ENCODE results near the gene SMC5.
"Not testable (repeated sequence)": the region's sequence is repeated elsewhere in the genome, so short reads cannot be mapped to it uniquely, and the experiment has no call there.

SMC5 gene

DNA sequence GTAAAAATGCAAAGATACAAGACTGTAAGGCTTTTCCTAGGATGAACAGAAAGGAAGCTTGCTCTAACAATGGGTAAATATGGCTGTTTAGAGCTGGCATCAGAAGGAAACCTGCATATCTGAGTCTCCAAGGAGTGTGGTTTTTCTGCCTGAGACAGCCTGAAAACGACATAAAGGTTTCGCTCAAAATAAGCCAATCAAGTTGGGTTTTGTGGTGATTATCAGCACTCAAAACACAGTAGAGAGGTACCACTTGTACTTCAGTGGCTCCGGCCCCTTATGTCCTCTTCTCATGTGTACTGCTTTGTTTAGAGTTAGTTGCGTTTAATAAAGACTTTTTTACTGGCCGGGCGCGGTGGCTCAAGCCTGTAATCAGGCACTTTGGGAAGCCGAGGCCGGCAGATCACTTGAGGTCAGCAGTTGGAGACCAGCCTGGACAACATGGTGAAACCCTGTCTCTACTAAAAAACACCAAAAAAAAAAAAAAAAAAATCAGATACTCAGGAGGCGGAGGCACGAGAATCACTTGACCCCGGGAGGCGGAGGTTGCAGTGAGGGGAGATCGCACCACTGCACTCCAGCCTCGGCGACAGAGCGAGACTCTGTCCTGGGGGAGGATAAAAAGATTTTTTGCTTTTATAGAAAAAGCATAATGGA is 116.3 kb downstream of the SMC5 start:
- no peak for ATAC-seq

DNA sequence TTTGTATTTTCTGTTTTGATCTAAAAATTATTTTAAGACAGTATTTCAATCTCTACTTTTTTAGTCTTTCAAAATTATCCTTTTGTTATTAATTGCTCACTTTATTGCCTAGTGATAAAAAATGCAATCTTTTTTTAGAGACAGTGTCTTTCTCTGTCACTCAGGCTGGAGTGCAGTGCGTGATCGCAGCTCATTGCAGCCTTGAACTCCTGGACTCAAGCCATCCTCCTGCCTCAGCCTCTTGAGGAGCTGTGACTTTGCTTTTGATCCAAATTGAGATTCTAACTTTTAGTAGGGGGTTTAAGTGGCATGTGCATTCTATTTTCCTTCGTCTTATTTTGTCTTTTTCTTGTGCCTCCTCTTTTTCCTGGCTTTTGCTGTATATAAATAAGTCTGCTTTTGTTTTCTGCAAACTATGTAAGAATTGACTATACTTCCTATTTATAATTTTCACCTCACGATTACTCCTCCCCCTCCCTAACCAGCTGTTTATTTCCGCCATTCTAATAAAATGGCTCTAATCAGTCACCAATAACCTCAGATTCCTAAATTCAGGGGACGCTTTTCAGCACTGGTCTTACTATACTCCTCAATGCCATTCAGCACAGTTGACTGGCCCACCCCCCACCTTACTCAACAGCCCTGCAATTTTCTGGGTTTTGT is 123.4 kb downstream of the SMC5 start:
- no peak for ATAC-seq

DNA sequence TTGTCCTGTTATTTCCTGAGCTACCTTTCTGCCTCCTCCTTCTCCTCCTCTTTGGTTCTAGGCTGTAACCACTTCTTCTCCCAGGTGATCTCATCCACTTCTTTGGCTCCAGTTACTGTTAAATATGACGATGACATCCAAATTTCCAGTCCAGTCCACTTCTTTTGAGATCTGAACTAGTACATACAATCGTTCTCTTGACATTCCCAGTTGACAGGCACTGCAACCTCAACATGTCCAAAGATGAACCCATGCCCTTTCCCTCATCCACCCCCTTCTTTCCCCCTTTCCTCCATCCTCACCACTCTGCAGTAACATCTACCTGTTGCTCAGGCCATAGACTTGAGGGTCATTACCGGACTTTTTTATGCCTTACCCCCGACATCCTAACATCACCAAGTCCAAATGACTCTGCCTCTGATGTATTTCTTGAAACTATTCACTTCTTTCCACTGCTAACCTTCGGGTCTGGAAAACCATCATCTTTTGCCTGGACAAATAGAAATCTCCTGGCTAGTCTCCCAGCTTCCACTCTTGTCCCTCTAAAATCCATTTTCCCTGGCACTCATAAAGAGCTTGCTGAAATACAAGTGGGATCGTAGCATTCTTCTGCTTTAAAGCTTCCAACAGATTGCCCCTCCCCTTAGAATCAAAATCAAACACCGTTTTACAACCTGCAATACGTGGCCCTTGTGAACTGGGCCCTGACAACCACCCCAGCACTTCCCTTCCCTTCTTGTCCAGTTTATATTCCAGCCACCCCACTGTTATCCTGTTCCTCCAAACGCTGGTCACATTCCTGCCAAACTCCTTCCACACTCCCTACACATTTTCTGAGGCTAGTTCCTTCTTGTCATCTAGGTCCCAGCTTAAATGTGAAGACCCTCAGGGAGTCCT is 124.2 kb downstream of the SMC5 start:
- no peak for ATAC-seq

DNA sequence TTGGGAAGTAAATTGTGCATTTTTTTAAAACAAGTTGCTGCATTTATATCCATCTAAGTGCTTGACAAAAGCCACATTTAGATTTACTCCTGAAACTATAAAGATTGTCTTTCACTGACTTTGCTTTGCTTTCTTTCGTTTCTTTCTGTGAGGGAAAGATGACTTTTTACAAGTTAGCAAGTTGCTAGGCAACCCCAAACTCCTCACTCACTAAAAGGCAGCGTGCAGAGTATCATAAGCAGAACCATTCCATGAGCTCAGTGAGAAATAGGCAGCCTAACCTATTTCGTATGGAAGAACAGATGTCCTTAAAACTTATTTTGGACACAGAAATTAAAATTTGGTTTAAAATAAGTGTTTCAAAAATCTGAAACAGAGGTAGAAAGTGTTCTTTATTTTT is 126.6 kb downstream of the SMC5 start:
- no peak for ATAC-seq

DNA sequence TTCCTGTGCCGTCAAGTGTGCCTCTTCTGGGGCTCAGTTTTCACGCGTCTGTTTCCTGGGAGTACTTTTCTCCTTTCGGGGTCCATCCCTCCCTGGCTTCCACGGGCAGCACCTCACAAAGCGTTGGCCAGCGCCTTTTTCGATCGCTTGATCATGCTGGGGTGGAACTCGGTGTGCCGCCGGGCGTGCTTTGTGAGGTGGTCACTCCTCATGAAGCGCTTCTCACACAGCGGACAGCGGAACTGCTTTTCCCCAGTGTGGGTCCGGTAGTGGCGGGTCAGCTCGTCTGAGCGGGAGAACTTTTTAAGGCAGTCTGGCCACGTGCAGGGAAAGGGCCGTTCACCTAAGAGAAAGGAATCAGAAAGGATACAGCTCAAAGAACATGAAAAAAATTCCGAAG is 128.9 kb downstream of the SMC5 start:
- ATAC-seq: no peak

DNA sequence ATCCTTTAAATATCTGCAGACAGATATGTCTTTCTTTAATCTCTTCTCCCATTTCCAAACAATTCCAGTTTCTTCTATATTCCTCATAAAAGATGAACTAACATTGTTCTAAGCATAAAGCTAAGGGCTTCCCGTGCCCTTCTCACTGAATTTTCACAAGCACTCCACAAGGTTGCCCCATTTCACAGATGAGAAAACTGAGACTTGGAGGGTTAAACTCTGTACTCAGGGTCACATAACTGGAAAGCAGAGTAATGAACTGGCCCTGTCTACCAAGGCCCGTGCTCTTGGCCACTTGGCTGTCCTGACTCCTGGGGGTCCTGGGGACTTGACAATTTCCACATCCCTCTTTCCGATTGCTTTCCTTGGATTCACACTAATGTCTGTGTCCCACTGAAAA is 130.4 kb downstream of the SMC5 start:
- no peak for ATAC-seq

DNA sequence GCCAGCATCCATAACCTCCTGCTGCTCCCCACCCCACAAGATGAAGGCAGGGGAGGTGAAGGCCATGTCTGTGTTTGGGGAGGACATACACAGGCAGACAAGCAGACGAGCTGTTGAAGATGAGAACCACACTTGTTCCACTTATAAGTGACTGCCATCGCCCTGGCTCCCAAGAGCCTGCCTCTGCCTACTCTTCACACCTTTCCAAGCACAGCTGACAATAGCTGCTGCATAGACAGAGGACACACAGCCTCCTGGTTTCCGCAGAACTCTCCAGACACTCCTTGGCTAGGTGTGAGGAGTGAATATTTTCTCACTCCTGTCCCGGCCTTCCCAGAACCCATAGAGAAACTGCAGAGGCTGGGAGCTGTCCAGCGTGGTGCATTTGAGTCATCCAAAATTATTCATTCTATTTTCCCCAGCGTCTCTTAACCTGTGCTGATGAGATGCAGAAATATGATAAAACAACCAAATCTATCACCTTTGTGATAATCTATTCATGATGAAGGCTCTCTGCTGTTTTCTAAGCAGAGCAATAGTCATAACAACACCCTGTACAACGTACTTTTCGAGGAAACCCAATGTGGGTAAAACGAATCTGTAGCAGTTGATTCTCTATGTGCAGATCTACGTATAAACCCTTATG is 131.0 kb downstream of the SMC5 start:
- ATAC-seq: peak; percentile 86 to 94

DNA sequence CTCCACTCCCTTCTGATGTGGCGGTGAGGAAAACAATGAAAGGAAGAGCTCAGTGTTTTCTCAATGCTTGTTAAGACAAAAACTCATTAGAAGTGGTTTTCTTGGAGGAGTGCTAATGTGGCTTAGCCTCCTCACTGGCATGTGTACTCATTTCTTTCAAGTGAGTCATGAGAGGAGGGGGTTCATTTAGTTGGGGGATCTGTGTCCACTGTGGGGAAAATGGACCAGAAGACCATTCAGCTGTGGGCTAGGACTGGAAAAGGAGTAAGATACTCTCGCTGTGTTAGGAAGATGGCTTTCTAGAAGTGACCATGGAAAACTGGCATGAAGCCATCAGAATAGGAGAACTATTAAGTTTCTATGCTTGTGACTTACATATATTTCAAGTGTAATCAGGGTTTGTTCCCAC is 132.2 kb downstream of the SMC5 start:
- ATAC-seq: peak in 1 of 2 donors; percentile 11

DNA sequence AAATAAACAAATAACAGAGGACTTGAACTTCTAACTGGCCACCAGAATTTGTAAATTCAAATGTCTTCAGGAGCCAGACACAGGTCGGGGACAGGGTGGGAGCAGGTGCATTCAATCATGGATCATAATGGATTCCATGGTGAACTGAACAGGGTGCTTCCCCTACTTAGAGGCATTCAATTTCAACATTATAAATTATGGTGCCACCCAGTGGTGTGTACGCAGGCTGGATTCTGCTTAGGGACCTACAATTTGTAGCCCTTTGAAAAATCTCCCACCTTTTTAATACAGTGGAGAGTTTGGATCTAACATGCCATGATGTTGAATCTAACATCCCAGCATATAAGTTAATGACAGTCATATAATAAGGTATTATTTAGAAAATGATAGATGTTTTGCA is 133.4 kb downstream of the SMC5 start:
- no peak for ATAC-seq

DNA sequence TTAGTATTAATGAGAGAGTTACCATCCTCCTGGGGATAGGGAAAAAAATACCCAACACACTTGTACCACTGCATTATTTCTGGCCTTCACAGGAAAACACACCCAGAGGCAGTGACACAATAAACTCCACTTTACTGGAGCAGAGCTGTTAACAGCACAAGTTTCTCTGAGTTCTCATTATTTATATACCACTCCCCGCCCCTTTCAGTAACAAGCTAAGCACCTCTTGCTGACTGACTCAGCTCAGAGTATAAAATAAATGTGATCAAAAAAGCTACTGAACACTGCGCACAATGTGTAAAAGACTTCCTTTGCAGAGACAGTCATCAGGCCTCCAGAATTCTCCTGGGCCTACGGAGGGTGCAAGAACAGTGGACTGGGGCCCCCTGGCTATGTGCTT is 134.1 kb downstream of the SMC5 start:
- ATAC-seq: no peak

DNA sequence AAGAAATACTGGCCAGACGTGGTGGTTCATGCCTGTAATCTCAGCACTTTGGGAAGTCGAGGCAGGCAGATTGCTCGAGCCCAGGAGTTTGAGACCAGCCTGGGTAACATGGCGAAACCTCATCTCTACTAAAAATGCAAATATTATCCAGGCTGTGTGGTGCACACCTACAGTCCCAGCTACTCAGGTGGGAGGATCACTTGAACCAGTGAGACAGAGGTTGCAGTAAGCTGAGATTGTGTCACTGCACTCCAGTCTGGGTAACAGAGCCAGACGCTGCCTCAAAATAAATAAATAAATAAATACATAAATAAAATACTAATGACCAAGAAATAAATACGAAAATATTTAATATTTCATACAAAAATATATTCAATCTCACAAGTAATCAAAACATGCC is 136.9 kb downstream of the SMC5 start:
- no peak for ATAC-seq

DNA sequence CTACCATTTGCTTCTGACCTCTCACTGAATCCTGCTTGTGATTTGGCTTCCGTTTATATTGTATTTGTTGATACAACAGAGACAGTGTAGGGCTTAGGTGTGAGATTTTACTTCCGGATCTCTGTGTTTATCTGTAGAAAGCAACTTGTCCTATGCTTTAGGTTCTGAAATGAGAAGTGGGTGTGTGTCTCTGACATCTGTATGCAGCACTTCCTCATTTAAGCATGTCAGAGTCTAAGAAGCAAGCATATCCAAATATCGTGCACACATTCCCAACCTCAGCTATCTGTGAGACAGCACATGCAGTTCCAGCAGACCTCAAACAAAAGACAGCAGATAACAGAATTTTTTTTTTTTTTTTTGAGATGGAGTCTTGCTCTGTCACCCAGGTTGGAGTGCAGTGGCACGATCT is 139.4 kb downstream of the SMC5 start:
- ATAC-seq: peak; percentile 66 to 76

DNA sequence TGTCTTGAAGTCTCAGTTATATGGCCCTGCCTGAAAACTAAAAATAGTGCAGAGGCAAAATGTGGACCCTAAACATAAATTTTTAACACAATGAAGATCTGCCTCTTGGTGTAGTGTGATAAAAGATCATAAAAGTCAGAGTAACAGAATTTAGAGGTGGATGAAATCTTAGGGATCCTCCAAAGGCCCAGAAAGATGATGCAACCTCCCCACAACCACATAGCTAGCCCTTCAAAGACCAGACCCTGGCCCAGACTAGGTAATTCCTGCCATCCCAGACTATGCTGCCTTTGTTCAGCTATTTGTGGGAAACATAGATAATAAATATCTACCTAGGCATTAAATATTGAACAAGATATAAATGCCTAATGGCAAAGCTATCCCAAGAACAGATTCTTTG is 140.4 kb downstream of the SMC5 start:
- no peak for ATAC-seq

DNA sequence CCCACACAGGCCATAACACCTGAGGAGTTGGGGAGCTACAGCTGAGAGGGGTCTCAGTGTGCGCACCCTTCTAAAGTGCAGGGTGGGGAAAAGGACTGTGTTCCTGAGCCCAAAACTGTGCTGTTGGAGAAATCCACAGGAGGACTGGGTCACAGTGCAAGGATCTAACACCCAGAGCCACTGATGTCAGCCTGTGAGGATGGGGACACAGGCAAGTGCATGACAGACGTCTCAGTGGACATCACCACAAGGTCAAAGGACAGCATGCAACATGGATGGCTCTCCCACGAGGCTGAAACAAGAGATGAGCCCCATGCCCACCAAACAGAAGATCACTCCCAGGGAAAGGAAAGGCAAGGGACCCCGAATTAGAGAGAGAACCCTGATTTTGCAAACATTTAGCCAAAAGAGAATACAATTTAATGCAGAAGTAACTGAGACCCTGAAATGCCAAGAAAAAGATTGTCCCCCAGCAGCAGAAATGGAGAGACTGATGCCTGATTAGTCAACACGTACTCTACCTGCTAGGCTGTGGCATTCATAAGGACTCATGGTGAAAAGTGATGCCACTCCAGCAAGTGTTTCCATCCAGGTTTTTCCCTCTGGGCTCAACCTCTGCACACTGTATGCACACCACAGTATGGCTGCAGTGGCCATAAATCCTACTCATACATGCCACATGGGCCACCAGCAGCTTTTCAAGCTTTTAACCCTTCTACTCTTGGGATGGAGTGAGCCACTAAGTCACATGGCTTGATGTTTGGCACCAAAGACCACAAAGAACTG is 141.5 kb downstream of the SMC5 start:
- peak in 1 of 2 donors; percentile 8 for ATAC-seq

DNA sequence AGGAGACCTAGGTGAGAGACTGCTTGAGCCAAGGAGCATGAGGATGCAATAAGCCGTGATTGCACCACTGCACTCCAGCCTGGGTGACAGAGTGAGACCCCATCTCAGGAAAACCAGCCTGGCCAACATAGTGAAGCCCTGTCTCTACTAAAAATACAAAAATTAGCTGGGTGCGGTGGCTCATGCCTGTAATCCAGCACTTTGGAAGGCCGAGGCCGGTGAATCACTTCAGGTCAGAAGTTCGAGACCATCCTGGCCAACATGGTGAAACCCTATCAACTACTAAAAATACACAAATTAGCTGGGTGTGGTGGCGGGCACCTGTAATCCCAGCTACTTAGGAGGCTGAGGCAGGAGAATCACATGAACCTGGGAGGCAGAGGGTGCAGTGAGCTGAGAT is 142.5 kb downstream of the SMC5 start:
- ATAC-seq: not testable (repeated sequence)

DNA sequence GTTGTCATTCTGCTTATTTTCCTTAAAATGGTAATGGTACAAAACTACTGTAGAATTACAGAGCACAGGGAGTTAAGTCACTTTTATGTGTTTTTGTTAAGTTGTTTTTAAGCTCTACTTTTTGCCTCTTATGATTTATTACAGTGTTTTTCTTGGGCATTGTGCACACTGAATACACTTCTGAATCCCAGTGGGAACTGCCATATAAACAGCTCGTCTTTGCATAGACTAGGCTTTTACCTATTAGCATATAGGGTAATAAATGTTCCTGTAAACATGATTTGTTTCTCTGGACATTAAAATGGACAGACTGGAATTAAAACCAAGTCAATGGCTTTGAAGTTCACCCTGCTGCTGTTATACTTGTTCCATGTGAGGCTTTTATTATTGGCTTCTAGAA is 143.4 kb downstream of the SMC5 start:
- no peak for ATAC-seq

DNA sequence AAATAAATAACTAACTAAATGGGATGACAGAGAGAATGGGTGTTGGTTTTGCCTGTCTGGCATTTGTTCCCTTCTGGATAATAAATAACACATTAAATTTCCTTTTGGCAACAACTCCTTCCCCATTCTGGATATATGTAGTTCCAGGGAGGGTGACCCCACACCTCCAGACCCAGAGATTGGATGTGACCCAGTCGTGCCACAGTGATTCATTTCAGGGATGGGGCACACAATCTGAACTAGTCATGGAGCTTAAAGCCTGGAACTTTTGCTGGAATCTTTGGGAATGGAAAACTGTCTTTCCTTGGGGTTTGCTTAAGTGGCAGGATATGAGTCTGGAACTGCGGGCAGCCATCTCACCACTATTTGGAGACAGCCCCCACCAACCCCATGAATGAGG is 144.4 kb downstream of the SMC5 start:
- no peak for ATAC-seq

DNA sequence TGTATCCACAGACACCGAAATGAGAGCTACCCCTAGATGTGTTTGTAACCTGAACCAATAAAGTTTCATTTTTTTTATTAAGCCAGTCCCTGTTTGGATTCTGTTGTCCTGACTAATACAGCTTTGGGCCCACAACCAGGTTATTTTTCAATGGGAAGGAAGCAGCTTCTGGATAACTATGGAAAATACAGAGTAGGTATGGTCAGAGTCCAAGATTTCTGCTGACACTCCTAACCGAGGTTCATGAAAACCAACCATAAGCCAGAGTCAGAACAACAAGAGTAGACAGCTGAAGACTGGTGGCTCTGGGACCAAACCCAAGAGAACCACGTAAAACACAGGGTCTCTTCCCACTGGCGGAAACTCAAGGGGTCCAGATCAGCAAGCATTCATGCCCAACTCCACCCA is 144.8 kb downstream of the SMC5 start:
- ATAC-seq: no peak

DNA sequence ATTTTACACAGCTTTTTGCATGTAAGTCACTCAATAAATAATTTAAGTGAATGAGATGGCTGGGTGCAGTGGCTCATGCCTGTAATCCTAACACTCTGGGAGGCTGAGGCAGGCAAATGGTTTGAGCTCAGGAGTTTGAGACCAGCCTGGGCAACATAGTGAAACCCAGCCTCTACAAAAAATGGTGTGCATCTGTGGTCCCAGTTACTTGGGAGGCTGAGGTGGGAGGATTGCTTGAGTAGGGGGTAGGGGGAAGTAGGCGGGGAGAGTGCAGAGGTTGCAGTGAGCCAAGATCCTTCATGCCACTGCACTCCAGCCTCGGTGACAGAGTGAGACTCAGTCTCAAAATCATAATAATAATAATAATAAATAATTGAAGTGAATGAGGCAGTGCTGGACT is 145.5 kb downstream of the SMC5 start:
- no peak for ATAC-seq
